Duodenal mucosa (tissue), 2 donors: ENCODE results near the gene ZNF358.

Experiments used
- H3K27ac ChIP-seq: one replicate; pipeline ENCODE4 v1.7.0; 2013; ENCODE audit warnings: low read depth, low read length
- H3K27me3 ChIP-seq, 2 donors: one replicate each; pipeline ENCODE4 v1.7.0; 2013; ENCODE audit warnings: low read length in 2 of 2, control low read depth in 1 of 2; ENCODE audit not compliant: insufficient read depth in 2 of 2, control insufficient read depth in 1 of 2
- H3K36me3 ChIP-seq, 2 donors: one replicate each; pipeline ENCODE4 v1.7.0; 2013; ENCODE audit warnings: low read length in 2 of 2, control low read depth in 1 of 2; ENCODE audit not compliant: insufficient read depth in 2 of 2, control insufficient read depth in 1 of 2
- H3K4me1 ChIP-seq, 2 donors: one replicate each; pipeline ENCODE4 v1.7.0; 2013; ENCODE audit warnings: low read length in 2 of 2, control low read depth in 1 of 2; ENCODE audit not compliant: insufficient read depth in 2 of 2, control insufficient read depth in 1 of 2
- H3K4me3 ChIP-seq, 2 donors: one replicate each; pipeline ENCODE4 v1.7.0; 2013; ENCODE audit warnings: low read length in 2 of 2, low read depth in 1 of 2
- H3K9ac ChIP-seq, 2 donors: one replicate each; pipeline ENCODE4 v1.7.0; 2013; ENCODE audit warnings: low read length in 2 of 2, low read depth in 1 of 2
- H3K9me3 ChIP-seq, 2 donors: one replicate each; pipeline ENCODE4 v1.7.0; 2013; ENCODE audit warnings: low read length in 2 of 2, control low read depth in 1 of 2; ENCODE audit not compliant: control insufficient read depth in 1 of 2

The ZNF358 gene

GRCh38 chr19:7488736-7489353 lies 27.1 kb upstream of the ZNF358 start, which contains the start of gene PEX11G:
PEX11G (minus strand) TSS chr19:7489035; CDS start chr19:7489010, 25 bp downstream.
- H3K36me3 ChIP-seq: no peaks in the 10 kb centered on the region
- peak within 1 kb of the TSS; percentile 59 to 63 for H3K9ac ChIP-seq
- peaks cover 10 to 13% of the 10 kb centered on the region in 2 donors for H3K4me1 ChIP-seq
- no peaks in the 10 kb centered on the region for H3K9me3 ChIP-seq
- H3K27ac ChIP-seq: peak within 1 kb of the TSS; percentile 86
- H3K4me3 ChIP-seq: peak within 1 kb of the TSS; percentile 69 to 78
- H3K27me3 ChIP-seq: no peaks in the 10 kb centered on the region

GRCh38 chr19:7489609-7490044 lies 26.3 kb upstream of the ZNF358 start:
- H3K27ac ChIP-seq: peak overlapping the region; percentile 86
- H3K4me3 ChIP-seq: peak overlapping the region; percentile 69 to 78
- H3K9ac ChIP-seq: peak overlapping the region; percentile 59 to 63
- H3K4me1 ChIP-seq: peaks cover 6 to 12% of the 10 kb centered on the region in 2 donors
- H3K27me3 ChIP-seq: no peaks in the 10 kb centered on the region
- no peaks in the 10 kb centered on the region for H3K36me3 ChIP-seq
- no peaks in the 10 kb centered on the region for H3K9me3 ChIP-seq

DNA sequence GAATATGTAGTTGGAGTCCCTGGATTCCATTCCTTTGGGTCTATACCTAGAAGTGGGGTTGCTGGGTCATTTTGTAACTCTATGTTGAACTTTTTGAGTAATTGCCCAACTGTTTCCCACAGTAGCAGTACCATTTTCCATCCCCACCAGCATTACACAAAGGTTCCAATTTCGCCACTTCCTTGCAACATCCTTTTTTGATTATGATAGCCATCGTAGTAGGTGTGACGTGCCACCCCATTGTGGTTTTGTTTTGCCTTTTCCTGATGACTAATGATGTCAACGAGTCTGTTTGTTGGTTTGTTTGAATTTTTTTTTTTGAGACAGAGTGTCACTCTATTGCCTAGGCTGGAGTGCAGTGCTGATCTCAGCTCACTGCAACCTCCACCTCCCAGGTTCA lies 23.8 kb upstream of the ZNF358 start:
- Histone ChIP-seq H3K9ac (no peak overlapping the region), H3K4me1 (peaks cover 6 to 12% of the 10 kb centered on the region in 2 donors), H3K9me3 (no peaks in the 10 kb centered on the region), H3K27ac (no peak overlapping the region), H3K27me3 (no peaks in the 10 kb centered on the region), H3K36me3 (no peaks in the 10 kb centered on the region), H3K4me3 (no peak overlapping the region)

- no peaks in the 10 kb centered on the region for H3K27me3 ChIP-seq
- no peak overlapping the region for H3K27ac ChIP-seq
- no peaks in the 10 kb centered on the region for H3K36me3 ChIP-seq
- no peaks in the 10 kb centered on the region for H3K9me3 ChIP-seq
- no peak overlapping the region for H3K9ac ChIP-seq
- H3K4me1 ChIP-seq: peaks cover 6 to 12% of the 10 kb centered on the region in 2 donors
- H3K4me3 ChIP-seq: no peak overlapping the region
Measured at GRCh38 chr19:7492558-7492957, 23.3 kb upstream of the ZNF358 start.

- no peak overlapping the region for H3K4me3 ChIP-seq
- no peaks in the 10 kb centered on the region for H3K36me3 ChIP-seq
- H3K9me3 ChIP-seq: no peaks in the 10 kb centered on the region
- H3K27ac ChIP-seq: peak overlapping the region; percentile 58
- H3K27me3 ChIP-seq: no peaks in the 10 kb centered on the region
- peaks cover under 1% of the 10 kb centered on the region in 2 donors for H3K4me1 ChIP-seq
- H3K9ac ChIP-seq: no peak overlapping the region
Measured at GRCh38 chr19:7494416-7495098, 21.3 kb upstream of the ZNF358 start.

DNA sequence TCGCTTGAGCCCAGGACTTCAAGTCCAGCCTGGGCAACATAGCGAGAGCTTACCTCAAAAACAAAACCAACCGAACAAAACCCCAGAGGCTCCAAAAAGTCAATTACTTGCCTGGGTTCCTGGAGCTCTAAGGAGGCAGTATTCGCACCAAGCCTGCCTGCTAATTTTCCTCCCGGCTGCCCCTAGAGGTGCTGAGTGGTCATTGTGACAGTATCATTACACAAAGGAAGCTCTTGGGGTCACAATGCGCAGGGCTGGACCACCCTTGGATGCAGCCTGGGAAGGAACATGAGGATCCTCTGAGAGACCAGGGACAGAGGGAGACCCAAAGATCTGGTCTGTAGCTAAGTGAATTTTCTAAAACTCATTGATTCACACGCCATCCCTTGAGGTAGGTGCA lies 18.6 kb upstream of the ZNF358 start:
- H3K36me3 ChIP-seq: no peaks in the 10 kb centered on the region
- H3K27ac ChIP-seq: no peak overlapping the region
- H3K4me1 ChIP-seq: peaks cover 0 to 3% of the 10 kb centered on the region in 2 donors
- H3K27me3 ChIP-seq: no peaks in the 10 kb centered on the region
- H3K9ac ChIP-seq: no peak overlapping the region
- no peak overlapping the region for H3K4me3 ChIP-seq
- H3K9me3 ChIP-seq: no peaks in the 10 kb centered on the region

GRCh38 chr19:7500811-7501450 lies 15.0 kb upstream of the ZNF358 start:
- Histone ChIP-seq H3K27ac (no peak overlapping the region), H3K4me3 (peak overlapping the region; percentile 36 to 61), H3K9me3 (no peaks in the 10 kb centered on the region), H3K27me3 (no peaks in the 10 kb centered on the region), H3K4me1 (peaks cover 9 to 12% of the 10 kb centered on the region in 2 donors), H3K9ac (peak overlapping the region in 1 of 2 donors; percentile 18), H3K36me3 (no peaks in the 10 kb centered on the region)

GRCh38 chr19:7502552-7502951 lies 13.4 kb upstream of the ZNF358 start:
- H3K36me3 ChIP-seq: no peaks in the 10 kb centered on the region
- H3K9ac ChIP-seq: no peak overlapping the region
- peaks cover 9 to 12% of the 10 kb centered on the region in 2 donors for H3K4me1 ChIP-seq
- no peak overlapping the region for H3K27ac ChIP-seq
- H3K27me3 ChIP-seq: no peaks in the 10 kb centered on the region
- H3K9me3 ChIP-seq: no peaks in the 10 kb centered on the region
- no peak overlapping the region for H3K4me3 ChIP-seq

DNA sequence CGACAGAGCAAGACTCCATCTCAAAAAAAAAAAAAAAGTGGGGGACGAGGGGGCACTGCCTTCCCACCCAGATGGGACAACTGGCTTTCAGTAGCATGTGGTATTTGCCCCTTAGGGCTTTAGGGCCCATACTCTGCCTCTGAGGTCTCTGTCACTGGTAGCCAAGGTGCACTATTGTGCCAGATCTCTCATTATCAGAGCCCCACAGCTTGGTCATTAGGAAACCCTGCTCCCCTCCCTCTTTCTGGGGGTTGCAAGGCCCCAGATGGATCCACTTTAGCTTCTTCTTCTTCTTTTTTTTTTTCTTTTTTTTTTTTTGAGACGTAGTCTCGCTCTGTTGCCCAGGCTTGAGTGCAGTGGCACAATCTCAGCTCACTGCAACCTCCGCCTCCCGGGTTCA lies 11.2 kb upstream of the ZNF358 start:
- Histone ChIP-seq H3K9ac (no peak overlapping the region), H3K27ac (no peak overlapping the region), H3K27me3 (no peaks in the 10 kb centered on the region), H3K9me3 (no peaks in the 10 kb centered on the region), H3K4me3 (no peak overlapping the region), H3K4me1 (peaks cover 9 to 17% of the 10 kb centered on the region in 2 donors), H3K36me3 (no peaks in the 10 kb centered on the region)

DNA sequence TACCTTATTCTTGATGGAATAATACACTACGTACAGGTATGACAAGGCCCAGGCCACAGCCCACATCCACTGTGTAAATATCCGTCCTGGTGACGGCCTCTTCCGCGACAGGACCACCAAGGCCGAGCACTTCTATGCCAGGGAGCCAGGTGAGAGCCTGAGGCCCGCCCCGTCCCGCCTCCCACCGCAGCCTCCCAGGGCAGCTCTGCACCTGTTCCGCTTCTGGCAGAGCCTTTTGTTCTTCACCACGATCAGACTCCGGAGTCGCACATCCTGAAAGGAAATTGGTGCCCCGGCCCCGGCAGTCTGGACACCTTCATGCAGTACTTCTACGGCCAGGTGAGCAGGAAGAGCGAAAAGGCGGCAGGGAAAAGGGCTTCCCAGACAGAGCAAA lies 10.6 kb upstream of the ZNF358 start:
- Histone ChIP-seq H3K27ac (no peak overlapping the region), H3K27me3 (no peaks in the 10 kb centered on the region), H3K4me3 (peak overlapping the region; percentile 59 to 66), H3K36me3 (no peaks in the 10 kb centered on the region), H3K9ac (peak overlapping the region; percentile 47 to 51), H3K9me3 (no peaks in the 10 kb centered on the region), H3K4me1 (peaks cover 9 to 17% of the 10 kb centered on the region in 2 donors)
